ENCODE measurements around the gene STIMATE.

STIMATE gene

GRCh38 chr3:52897130-52898122, at the start of gene STIMATE:
STIMATE (minus strand) TSS chr3:52897548; CDS start chr3:52897450, 98 bp downstream.
- DNase-seq = peak; percentile 87

GRCh38 chr3:52939600-52939999, 42.3 kb upstream of the STIMATE start:
- DNase-seq = no peak

- peak; percentile 56 for DNase-seq
These were observed 37.5 kb upstream of the STIMATE start for GRCh38 chr3:52934630-52935530.

- DNase-seq = no peak
These were observed 34.5 kb upstream of the STIMATE start for GRCh38 chr3:52931889-52932288.

- DNase-seq = no peak
These were observed 34.0 kb upstream of the STIMATE start for GRCh38 chr3:52931328-52931727.

GRCh38 chr3:52930748-52931147, 33.4 kb upstream of the STIMATE start:
- DNase-seq = no peak

- DNase-seq = no peak
These were observed 29.2 kb upstream of the STIMATE start for GRCh38 chr3:52926554-52926953.

GRCh38 chr3:52925405-52926313, 28.3 kb upstream of the STIMATE start:
- no peak for DNase-seq

- DNase-seq = no peak
These were observed 26.6 kb upstream of the STIMATE start for GRCh38 chr3:52923963-52924362.

GRCh38 chr3:52920841-52921240, 23.5 kb upstream of the STIMATE start:
- DNase-seq = no peak

GRCh38 chr3:52917044-52917443, 19.7 kb upstream of the STIMATE start:
- no peak for DNase-seq

- no peak for DNase-seq
These were observed 17.9 kb upstream of the STIMATE start for GRCh38 chr3:52915294-52915693.

- DNase-seq = no peak
These were observed 15.8 kb upstream of the STIMATE start for GRCh38 chr3:52912885-52913731.

- DNase-seq = no peak
These were observed 13.5 kb upstream of the STIMATE start for GRCh38 chr3:52910823-52911222.

GRCh38 chr3:52907497-52907896, 10.1 kb upstream of the STIMATE start:
- no peak for DNase-seq

- DNase-seq = no peak
These were observed 7.2 kb upstream of the STIMATE start for GRCh38 chr3:52904552-52904951.

- DNase-seq = no peak
These were observed 6.7 kb upstream of the STIMATE start for GRCh38 chr3:52904000-52904399.

GRCh38 chr3:52896613-52897012, 735 bp downstream of the STIMATE start:
- DNase-seq = no peak

- DNase-seq = no peak
These were observed 1.2 kb downstream of the STIMATE start for GRCh38 chr3:52896151-52896550.

- DNase-seq = no peak
These were observed 1.9 kb downstream of the STIMATE start for GRCh38 chr3:52895418-52895817.

GRCh38 chr3:52894756-52895155, 2.6 kb downstream of the STIMATE start:
- DNase-seq = no peak

Data from CD4-positive, alpha-beta T cell treated with Interleukin-15 for 1 hour (primary cell).